ENCODE results near the gene CCDC57.
"Not testable (repeated sequence)": the region's sequence is repeated elsewhere in the genome, so short reads cannot be mapped to it uniquely, and the experiment has no call there.

- TF ChIP-seq EZH2phosphoT487 (IDR thresholded peaks at IDR 0.05; ENCODE audit: borderline replicate concordance, low read length); CTCF (IDR thresholded peaks at IDR 0.05; ENCODE audit: low read depth, low read length, poor library complexity, severe bottlenecking): not testable (repeated sequence)
Observed at GRCh38 chr17:82210655-82211054, 2.0 kb downstream of the CCDC57 start.
